Measurements from ENCODE around the gene PYCARD.

DNA sequence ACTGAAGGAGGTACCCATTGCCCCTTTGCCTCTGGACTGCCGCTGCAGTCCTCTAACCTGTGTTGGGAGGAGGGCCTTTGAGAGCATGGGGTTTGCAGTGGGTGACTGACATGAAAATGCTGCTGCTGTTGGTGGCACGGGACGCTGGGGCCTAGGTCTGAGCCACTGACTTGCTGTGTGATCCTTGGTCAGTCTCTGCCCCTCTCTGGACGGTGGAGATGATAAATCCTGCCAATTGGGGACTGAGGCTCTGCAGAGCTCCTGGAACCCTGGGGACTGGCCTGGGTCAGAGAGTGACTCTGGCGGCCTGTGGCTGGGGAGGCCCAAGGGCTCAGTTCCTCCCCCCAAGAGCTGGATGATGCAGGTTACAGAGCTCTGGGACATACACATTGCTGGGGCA is 20.5 kb upstream of the PYCARD start:
- TF ChIP-seq, protein P1, sequence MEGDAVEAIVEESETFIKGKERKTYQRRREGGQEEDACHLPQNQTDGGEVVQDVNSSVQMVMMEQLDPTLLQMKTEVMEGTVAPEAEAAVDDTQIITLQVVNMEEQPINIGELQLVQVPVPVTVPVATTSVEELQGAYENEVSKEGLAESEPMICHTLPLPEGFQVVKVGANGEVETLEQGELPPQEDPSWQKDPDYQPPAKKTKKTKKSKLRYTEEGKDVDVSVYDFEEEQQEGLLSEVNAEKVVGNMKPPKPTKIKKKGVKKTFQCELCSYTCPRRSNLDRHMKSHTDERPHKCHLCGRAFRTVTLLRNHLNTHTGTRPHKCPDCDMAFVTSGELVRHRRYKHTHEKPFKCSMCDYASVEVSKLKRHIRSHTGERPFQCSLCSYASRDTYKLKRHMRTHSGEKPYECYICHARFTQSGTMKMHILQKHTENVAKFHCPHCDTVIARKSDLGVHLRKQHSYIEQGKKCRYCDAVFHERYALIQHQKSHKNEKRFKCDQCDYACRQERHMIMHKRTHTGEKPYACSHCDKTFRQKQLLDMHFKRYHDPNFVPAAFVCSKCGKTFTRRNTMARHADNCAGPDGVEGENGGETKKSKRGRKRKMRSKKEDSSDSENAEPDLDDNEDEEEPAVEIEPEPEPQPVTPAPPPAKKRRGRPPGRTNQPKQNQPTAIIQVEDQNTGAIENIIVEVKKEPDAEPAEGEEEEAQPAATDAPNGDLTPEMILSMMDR (IDR thresholded peaks at IDR 0.05) = no peak
- no peak for TF ChIP-seq POLR2A (IDR thresholded peaks at IDR 0.05)

Measured in adrenal gland (tissue), 5 donors.